HL-60 (cell line): ENCODE measurements around the gene SLC38A9.
A peak's percentile ranks its signal among the peaks of the same experiment; 100 is the strongest.

ENCODE experiments used
- DNase-seq, 2 experiments: peaks; one replicate each; pipeline ENCODE4 v3.0.0-alpha.2; 2010 to 2020; ENCODE audit warnings: low read depth in 1 of 2, low spot score in 1 of 2
- H3K27ac ChIP-seq: fragments of 250-450 bp; sonication (Bioruptor Pico); replicated peaks from 2 replicates; pipeline ENCODE4 v1.5.1; 2020; ENCODE audit warnings: mild to moderate bottlenecking, moderate library complexity
- H3K27me3 ChIP-seq: fragments of 250-450 bp; sonication (Bioruptor Pico); 2 replicates; pipeline ENCODE4 v1.5.1; 2021; ENCODE audit warnings: mild to moderate bottlenecking, moderate library complexity; ENCODE audit not compliant: insufficient read depth, poor library complexity, severe bottlenecking
- H3K4me3 ChIP-seq: replicated peaks from 2 replicates; pipeline ENCODE4 v1.5.1; 2011; ENCODE audit warnings: mild to moderate bottlenecking, control low read depth, low read length; ENCODE audit not compliant: insufficient read depth
- GABPA ChIP-seq: IDR thresholded peaks from 2 replicates; pipeline ENCODE4 v1.6.1; 2012; ENCODE audit warnings: low read depth
- POLR2AphosphoS5 ChIP-seq: IDR thresholded peaks from 2 replicates; pipeline ENCODE4 v1.6.1; 2012; ENCODE audit warnings: low read depth
- SPI1 ChIP-seq: IDR thresholded peaks from 2 replicates; pipeline ENCODE4 v1.6.1; 2012; ENCODE audit warnings: low read depth, mild to moderate bottlenecking, borderline replicate concordance
- TF ChIP-seq, protein P1 (sequence below): IDR thresholded peaks from one replicate; pipeline ENCODE4 v1.5.1; 2011; ENCODE audit warnings: low read length, control low read depth, inconsistent platforms; ENCODE audit not compliant: insufficient read depth
- TF ChIP-seq, protein P2 (sequence below): IDR thresholded peaks from 2 replicates; pipeline ENCODE4 v1.6.1; 2012; ENCODE audit warnings: low read depth; ENCODE audit not compliant: insufficient replicate concordance

Gene SLC38A9

DNA sequence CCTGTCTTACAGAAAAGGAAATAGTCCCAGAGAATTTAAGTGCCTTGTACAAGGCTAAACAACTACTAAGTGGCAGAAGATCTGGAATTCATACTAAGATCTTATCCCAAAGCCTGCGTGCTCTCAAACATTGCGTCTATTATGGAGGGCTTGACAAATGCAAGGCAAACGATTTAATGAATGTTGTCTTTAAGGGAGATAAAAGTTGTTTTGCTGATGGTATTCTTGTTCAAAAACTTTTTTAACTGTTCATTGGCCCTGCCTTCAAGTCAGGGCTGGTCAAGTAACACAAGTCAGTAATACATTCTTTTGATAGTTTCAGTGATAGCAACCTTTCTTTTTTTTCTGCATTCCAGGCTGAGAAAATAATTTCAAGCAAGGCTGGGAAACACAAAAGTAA, 1.7 kb upstream of the SLC38A9 start:
- H3K27me3 ChIP-seq: no peaks in the 10 kb centered on the region
- TF ChIP-seq POLR2AphosphoS5 (no peak), SPI1 (no peak), GABPA (no peak)
- TF ChIP-seq, protein P1, sequence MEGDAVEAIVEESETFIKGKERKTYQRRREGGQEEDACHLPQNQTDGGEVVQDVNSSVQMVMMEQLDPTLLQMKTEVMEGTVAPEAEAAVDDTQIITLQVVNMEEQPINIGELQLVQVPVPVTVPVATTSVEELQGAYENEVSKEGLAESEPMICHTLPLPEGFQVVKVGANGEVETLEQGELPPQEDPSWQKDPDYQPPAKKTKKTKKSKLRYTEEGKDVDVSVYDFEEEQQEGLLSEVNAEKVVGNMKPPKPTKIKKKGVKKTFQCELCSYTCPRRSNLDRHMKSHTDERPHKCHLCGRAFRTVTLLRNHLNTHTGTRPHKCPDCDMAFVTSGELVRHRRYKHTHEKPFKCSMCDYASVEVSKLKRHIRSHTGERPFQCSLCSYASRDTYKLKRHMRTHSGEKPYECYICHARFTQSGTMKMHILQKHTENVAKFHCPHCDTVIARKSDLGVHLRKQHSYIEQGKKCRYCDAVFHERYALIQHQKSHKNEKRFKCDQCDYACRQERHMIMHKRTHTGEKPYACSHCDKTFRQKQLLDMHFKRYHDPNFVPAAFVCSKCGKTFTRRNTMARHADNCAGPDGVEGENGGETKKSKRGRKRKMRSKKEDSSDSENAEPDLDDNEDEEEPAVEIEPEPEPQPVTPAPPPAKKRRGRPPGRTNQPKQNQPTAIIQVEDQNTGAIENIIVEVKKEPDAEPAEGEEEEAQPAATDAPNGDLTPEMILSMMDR: no peak
- TF ChIP-seq, protein P2, sequence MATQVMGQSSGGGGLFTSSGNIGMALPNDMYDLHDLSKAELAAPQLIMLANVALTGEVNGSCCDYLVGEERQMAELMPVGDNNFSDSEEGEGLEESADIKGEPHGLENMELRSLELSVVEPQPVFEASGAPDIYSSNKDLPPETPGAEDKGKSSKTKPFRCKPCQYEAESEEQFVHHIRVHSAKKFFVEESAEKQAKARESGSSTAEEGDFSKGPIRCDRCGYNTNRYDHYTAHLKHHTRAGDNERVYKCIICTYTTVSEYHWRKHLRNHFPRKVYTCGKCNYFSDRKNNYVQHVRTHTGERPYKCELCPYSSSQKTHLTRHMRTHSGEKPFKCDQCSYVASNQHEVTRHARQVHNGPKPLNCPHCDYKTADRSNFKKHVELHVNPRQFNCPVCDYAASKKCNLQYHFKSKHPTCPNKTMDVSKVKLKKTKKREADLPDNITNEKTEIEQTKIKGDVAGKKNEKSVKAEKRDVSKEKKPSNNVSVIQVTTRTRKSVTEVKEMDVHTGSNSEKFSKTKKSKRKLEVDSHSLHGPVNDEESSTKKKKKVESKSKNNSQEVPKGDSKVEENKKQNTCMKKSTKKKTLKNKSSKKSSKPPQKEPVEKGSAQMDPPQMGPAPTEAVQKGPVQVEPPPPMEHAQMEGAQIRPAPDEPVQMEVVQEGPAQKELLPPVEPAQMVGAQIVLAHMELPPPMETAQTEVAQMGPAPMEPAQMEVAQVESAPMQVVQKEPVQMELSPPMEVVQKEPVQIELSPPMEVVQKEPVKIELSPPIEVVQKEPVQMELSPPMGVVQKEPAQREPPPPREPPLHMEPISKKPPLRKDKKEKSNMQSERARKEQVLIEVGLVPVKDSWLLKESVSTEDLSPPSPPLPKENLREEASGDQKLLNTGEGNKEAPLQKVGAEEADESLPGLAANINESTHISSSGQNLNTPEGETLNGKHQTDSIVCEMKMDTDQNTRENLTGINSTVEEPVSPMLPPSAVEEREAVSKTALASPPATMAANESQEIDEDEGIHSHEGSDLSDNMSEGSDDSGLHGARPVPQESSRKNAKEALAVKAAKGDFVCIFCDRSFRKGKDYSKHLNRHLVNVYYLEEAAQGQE: no peak
- DNase-seq: no peak
- H3K27ac ChIP-seq: no peak overlapping the region
- no peak overlapping the region for H3K4me3 ChIP-seq

DNA sequence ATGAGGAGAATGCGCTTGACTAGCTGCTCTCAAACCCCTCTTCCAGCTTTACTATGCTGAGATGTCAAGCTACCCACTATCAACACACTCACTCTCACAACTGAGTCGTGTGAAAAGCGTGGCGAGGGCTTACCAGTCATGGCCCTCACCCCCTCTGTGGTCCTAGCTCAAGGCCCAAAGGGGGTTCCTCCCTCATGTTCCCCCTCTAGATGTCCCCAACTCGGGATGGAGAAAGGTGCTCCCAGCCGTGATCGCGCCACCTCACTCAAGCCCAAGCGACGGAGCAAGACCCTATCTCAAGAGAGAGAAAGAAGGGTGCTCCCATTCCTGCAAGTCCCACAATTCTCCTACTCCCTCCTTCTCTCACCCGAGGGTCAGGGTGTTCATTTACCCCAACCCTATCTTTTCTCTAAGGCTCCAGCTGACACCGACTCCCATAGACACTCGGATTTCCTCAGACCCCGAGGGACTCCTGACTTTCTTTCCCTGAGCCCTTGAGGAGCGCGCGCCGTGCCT, 559 bp downstream of the SLC38A9 start:
- H3K27me3 ChIP-seq: no peaks in the 10 kb centered on the region
- peak overlapping the region; percentile 75 for H3K4me3 ChIP-seq
- H3K27ac ChIP-seq: peak overlapping the region; percentile 58
- TF ChIP-seq SPI1 (no peak), POLR2AphosphoS5 (no peak), GABPA (no peak)
- DNase-seq: no peak

DNA sequence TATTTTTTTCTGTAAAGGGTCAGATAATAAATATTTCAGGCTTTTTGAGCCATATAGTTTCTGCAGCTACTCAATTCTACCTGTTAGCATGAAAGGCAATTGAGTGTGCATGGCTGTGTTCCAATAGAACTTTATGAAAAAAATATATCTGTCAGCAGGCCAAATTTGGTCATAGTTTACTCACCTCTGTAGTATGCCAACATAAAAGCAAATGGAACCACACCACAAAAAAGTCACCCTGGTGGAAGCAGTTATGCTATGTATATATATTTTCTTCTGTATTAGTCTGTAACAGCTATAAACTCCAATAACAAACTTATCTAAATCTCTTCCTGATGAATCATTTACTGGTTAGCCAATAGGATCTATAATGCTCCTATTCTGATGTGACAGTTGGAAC, 3.4 kb downstream of the SLC38A9 start:
- H3K27ac ChIP-seq: no peak overlapping the region
- H3K4me3 ChIP-seq: no peak overlapping the region
- DNase-seq: no peak
- no peaks in the 10 kb centered on the region for H3K27me3 ChIP-seq
- no peak for TF ChIP-seq POLR2AphosphoS5
- TF ChIP-seq, protein P1: no peak
- no peak for TF ChIP-seq SPI1
- no peak for TF ChIP-seq GABPA
- TF ChIP-seq, protein P2: no peak

DNA sequence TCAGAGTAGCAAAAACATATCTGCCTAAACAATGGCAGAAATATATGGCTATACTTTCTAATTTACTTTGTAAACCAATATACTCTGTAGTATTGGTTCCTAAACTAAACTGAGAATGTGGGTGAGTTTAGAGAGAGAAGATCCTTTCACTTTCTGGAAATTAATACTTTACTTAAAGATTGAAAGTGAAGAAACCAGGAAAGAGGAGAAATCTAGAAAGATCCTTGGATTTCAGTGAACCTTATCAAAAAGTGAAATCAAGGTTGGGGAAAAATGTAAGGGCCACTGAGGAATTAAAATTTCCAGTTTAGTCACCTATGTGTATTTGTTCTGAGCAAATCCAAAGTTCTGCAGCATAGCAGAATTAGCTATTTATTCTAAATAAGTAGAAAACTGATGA, 5.9 kb downstream of the SLC38A9 start:
- H3K27me3 ChIP-seq: no peaks in the 10 kb centered on the region
- no peak for DNase-seq
- H3K27ac ChIP-seq: no peak overlapping the region
- no peak for TF ChIP-seq GABPA
- no peak for TF ChIP-seq SPI1
- TF ChIP-seq POLR2AphosphoS5: no peak
- TF ChIP-seq, protein P2: no peak
- TF ChIP-seq, protein P1: no peak
- H3K4me3 ChIP-seq: no peak overlapping the region
